CD14-positive monocyte (primary cell): ENCODE results near the gene SEMA4D. TPM values are rescaled to one million over a fixed set of nuclear protein-coding genes. Genes with fewer than 3 reads are reported as not detected.

ENCODE experiments used
- DNase-seq, 3 donors: peaks; one replicate each; pipeline ENCODE4 v3.0.0-alpha.2; 2011 to 2022
- H2AFZ ChIP-seq: 2 replicates; pipeline ENCODE4 v1.6.0; 2012; ENCODE audit warnings: mild to moderate bottlenecking, low read depth, low read length, inconsistent platforms; ENCODE audit not compliant: insufficient read depth, poor library complexity, severe bottlenecking
- H3K27ac ChIP-seq, 2 donors: 1 replicate in 1 of 2; 2 replicates in 1 of 2; pipeline ENCODE4 v1.5.1; 2012 to 2013; ENCODE audit warnings: low read length in 2 of 2, control low read depth in 1 of 2, inconsistent platforms in 1 of 2, low read depth in 1 of 2, mild to moderate bottlenecking in 1 of 2
- H3K27me3 ChIP-seq, 2 donors: one replicate each; pipeline versions ENCODE4 v1.6.0 to v1.6.1; 2011 to 2013; ENCODE audit warnings: low read length in 2 of 2; ENCODE audit not compliant: control insufficient read depth in 2 of 2, insufficient read depth in 2 of 2
- H3K36me3 ChIP-seq, 2 donors: replicated peaks in 1 of 2; 1 replicate in 1 of 2; 2 replicates in 1 of 2; pipeline versions ENCODE4 v1.5.1 to v1.6.1; 2012 to 2013; ENCODE audit warnings: low read length in 2 of 2, control low read depth in 1 of 2, inconsistent platforms in 1 of 2, mild to moderate bottlenecking in 1 of 2; ENCODE audit not compliant: insufficient read depth in 2 of 2, control insufficient read depth in 1 of 2
- H3K4me1 ChIP-seq, 2 donors: 1 replicate in 1 of 2; 2 replicates in 1 of 2; pipeline versions ENCODE4 v1.5.1 to v1.6.1; 2012 to 2013; ENCODE audit warnings: low read length in 2 of 2, control low read depth in 1 of 2, inconsistent platforms in 1 of 2, mild to moderate bottlenecking in 1 of 2, moderate library complexity in 1 of 2; ENCODE audit not compliant: insufficient read depth in 2 of 2, control insufficient read depth in 1 of 2
- H3K4me2 ChIP-seq: replicated peaks from 2 replicates; pipeline ENCODE3; 2012; ENCODE audit warnings: low read length, moderate library complexity, mild to moderate bottlenecking; ENCODE audit not compliant: poor library complexity, severe bottlenecking; ENCODE audit errors: extremely low read depth
- H3K4me3 ChIP-seq, 3 experiments: fragments of 200-600 bp in 1 of 3; sonication (generic) in 1 of 3; replicated peaks in 1 of 3; 1 replicate in 2 of 3; 2 replicates in 1 of 3; pipeline ENCODE4 v1.5.1; 2011 to 2013; ENCODE audit warnings: low read length in 3 of 3, mild to moderate bottlenecking in 3 of 3, control low read depth in 2 of 3, low read depth in 2 of 3, inconsistent platforms in 1 of 3, moderate library complexity in 1 of 3
- H3K79me2 ChIP-seq: 2 replicates; pipeline ENCODE4 v1.6.0; 2012; ENCODE audit warnings: mild to moderate bottlenecking, control low read depth, inconsistent platforms, low read length, moderate library complexity; ENCODE audit not compliant: insufficient read depth
- H3K9ac ChIP-seq: 2 replicates; pipeline ENCODE4 v1.6.0; 2017; ENCODE audit warnings: low read length, mild to moderate bottlenecking; ENCODE audit not compliant: insufficient read depth, poor library complexity, severe bottlenecking
- H3K9me3 ChIP-seq, 2 donors: replicated peaks in 1 of 2; 1 replicate in 1 of 2; 2 replicates in 1 of 2; pipeline versions ENCODE4 v1.5.1 to v1.6.1; 2012 to 2013; ENCODE audit warnings: low read length in 2 of 2, control low read depth in 1 of 2; ENCODE audit not compliant: control insufficient read depth in 1 of 2, insufficient read depth in 1 of 2
- H4K20me1 ChIP-seq: 2 replicates; pipeline ENCODE4 v1.6.0; 2012; ENCODE audit warnings: mild to moderate bottlenecking, low read length, control low read depth, moderate library complexity; ENCODE audit not compliant: insufficient read depth
- H3K27ac Mint-ChIP-seq, 7 donors: one replicate each; pipeline ENCODE4 v1.8.0; 2020; ENCODE audit warnings: mild to moderate bottlenecking in 7 of 7, mixed read lengths in 7 of 7, moderate library complexity in 6 of 7, inconsistent platforms in 2 of 7
- H3K27me3 Mint-ChIP-seq, 3 donors: one replicate each; pipeline ENCODE4 v1.8.0; 2021 to 2022; ENCODE audit warnings: low read depth in 3 of 3, mild to moderate bottlenecking in 3 of 3, mixed read lengths in 3 of 3, moderate library complexity in 3 of 3, inconsistent platforms in 1 of 3
- H3K36me3 Mint-ChIP-seq, 2 donors: one replicate each; pipeline ENCODE4 v1.8.0; 2020; ENCODE audit warnings: mixed read lengths in 2 of 2, inconsistent platforms in 1 of 2, mild to moderate bottlenecking in 1 of 2
- H3K4me1 Mint-ChIP-seq: one replicate; pipeline ENCODE4 v1.8.0; 2020; ENCODE audit warnings: mild to moderate bottlenecking, mixed read lengths
- H3K4me3 Mint-ChIP-seq, 2 donors: one replicate each; pipeline ENCODE4 v1.8.0; 2020; ENCODE audit warnings: mild to moderate bottlenecking in 2 of 2, mixed read lengths in 2 of 2, moderate library complexity in 1 of 2
- H3K9me3 Mint-ChIP-seq, 7 donors: one replicate each; pipeline ENCODE4 v1.8.0; 2020 to 2022; ENCODE audit warnings: mixed read lengths in 7 of 7, mild to moderate bottlenecking in 6 of 7, moderate library complexity in 6 of 7, inconsistent platforms in 2 of 7
- WGBS: methylation state at CpG from one replicate; pipeline ENCODE4 v1.1.5; 2013; ENCODE audit warnings: missing lambda C conversion rate; ENCODE audit not compliant: insufficient coverage; 5-methylcytosine and 5-hydroxymethylcytosine counted together
- intact Hi-C, 2 donors: fragments of 100-400 bp; cut with micrococcal nuclease; formaldehyde crosslinking; loops; one replicate each; pipeline versions ENCODE4 v1.15.0 to v1.15.1; 2023
- polyA plus RNA-seq, 3 donors: library from polyadenylated mRNA; depleted of rRNA in 1 of 3; unstranded in 2 of 3; stranded (reverse) in 1 of 3; fragments of 300-500 nt in 2 of 3; fragments of >200 nt in 1 of 3; fragmentation: Illumina TruSeq in 2 of 3; gene quantifications; 1 replicate in 2 of 3; 2 replicates in 1 of 3; pipeline ENCODE4 v1.2.3, GENCODE V29; 2012 to 2021
- TF ChIP-seq, protein P1 (sequence below): fragments of 200-600 bp; IDR thresholded peaks from one replicate; pipeline ENCODE4 v1.8.0; 2022; ENCODE audit warnings: antibody characterized with exemption, mild to moderate bottlenecking

SEMA4D gene
- polyA plus RNA-seq, 3 donors, result 28.2 to 117 (median 28.6) TPM

DNA sequence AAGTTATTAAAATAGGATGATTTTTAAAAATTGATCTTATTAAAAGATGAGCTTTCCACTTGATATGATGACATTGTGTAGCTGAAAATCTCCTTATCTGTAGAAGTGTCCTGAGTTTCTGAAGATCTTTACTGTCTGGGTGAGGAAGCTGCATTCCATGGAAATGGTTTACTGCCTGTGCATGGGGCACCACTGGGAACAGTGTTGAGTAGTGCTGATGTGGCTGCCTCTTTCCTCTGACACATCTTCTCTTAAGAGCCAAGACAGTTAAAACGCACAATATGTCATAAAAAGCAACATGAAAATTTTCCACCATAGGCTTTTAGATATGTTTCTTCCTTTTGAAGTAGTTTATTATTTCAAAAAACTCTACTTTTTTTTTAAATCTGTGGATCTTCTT, 155.0 kb downstream of the SEMA4D start:
- Mint-ChIP-seq H3K27me3 (no peaks in the 10 kb centered on the region), H3K36me3 (peaks cover 94 to 98% of the 10 kb centered on the region in 2 donors), H3K4me3 (no peak overlapping the region), H3K27ac (peak overlapping the region in 1 of 7 donors; percentile 66), H3K4me1 (no peaks in the 10 kb centered on the region), H3K9me3 (peaks cover 0 to 2% (median 0%) of the 10 kb centered on the region in 7 donors)
- no peak for DNase-seq
- H3K27me3 ChIP-seq, result no peaks in the 10 kb centered on the region
- H3K36me3 ChIP-seq, result peaks cover 89 to 100% of the 10 kb centered on the region in 2 donors
- TF ChIP-seq, protein P1, sequence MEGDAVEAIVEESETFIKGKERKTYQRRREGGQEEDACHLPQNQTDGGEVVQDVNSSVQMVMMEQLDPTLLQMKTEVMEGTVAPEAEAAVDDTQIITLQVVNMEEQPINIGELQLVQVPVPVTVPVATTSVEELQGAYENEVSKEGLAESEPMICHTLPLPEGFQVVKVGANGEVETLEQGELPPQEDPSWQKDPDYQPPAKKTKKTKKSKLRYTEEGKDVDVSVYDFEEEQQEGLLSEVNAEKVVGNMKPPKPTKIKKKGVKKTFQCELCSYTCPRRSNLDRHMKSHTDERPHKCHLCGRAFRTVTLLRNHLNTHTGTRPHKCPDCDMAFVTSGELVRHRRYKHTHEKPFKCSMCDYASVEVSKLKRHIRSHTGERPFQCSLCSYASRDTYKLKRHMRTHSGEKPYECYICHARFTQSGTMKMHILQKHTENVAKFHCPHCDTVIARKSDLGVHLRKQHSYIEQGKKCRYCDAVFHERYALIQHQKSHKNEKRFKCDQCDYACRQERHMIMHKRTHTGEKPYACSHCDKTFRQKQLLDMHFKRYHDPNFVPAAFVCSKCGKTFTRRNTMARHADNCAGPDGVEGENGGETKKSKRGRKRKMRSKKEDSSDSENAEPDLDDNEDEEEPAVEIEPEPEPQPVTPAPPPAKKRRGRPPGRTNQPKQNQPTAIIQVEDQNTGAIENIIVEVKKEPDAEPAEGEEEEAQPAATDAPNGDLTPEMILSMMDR, result no peak
- intact Hi-C loops, result no loop called here
- no peaks in the 10 kb centered on the region for H3K79me2 ChIP-seq
- H4K20me1 ChIP-seq, result no peaks in the 10 kb centered on the region
- no CpG with 5 or more reads among the region's 1 CpG for WGBS
- H3K4me1 ChIP-seq, result no peaks in the 10 kb centered on the region
- H3K4me3 ChIP-seq, result no peak overlapping the region
- no peak overlapping the region for H3K9ac ChIP-seq
- H3K27ac ChIP-seq, result no peak overlapping the region
- no peaks in the 10 kb centered on the region for H3K9me3 ChIP-seq
- H3K4me2 ChIP-seq, result no peak overlapping the region
- H2AFZ ChIP-seq, result no peak overlapping the region

DNA sequence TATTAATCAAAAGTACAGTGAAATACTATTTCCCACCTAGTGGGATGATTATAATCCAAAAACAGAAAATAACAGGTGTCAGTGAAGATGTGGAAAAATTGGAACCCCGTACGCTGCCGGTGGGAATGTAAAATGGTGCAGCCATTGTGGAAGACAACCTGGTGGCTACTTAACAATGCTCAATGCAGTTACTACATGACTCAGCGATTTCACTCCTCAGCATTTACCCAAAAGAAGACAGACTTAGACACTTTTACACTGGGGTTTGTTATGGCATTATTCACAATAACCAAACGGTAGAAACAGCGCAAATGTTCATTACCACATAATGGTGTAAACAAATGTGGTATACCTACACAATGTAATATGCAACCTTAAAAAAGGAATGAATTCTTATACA, 155.7 kb downstream of the SEMA4D start:
- Mint-ChIP-seq H3K9me3 (peaks cover 0 to 2% (median 0%) of the 10 kb centered on the region in 7 donors), H3K36me3 (peaks cover 96 to 98% of the 10 kb centered on the region in 2 donors), H3K4me1 (no peaks in the 10 kb centered on the region), H3K4me3 (no peak overlapping the region), H3K27ac (no peak overlapping the region), H3K27me3 (no peaks in the 10 kb centered on the region)
- Histone ChIP-seq H4K20me1 (no peaks in the 10 kb centered on the region), H3K4me2 (no peak overlapping the region), H3K9me3 (no peaks in the 10 kb centered on the region), H3K4me1 (no peaks in the 10 kb centered on the region), H3K9ac (no peak overlapping the region), H3K4me3 (no peak overlapping the region), H3K79me2 (no peaks in the 10 kb centered on the region), H3K36me3 (peaks cover 90 to 100% of the 10 kb centered on the region in 2 donors), H3K27me3 (no peaks in the 10 kb centered on the region), H3K27ac (no peak overlapping the region), H2AFZ (no peak overlapping the region)
- TF ChIP-seq, protein P1, result no peak
- no CpG with 5 or more reads among the region's 6 CpGs for WGBS
- DNase-seq, result no peak
- intact Hi-C loops, result no loop called here
